PFSK-1 (cell line): Measurements from ENCODE around the gene PRRC2B.

Source experiments
- POLR2AphosphoS5 ChIP-seq: IDR thresholded peaks from 2 replicates; pipeline ENCODE4 v1.6.1; 2012; ENCODE audit warnings: low read depth, mild to moderate bottlenecking, control low read depth, low read length, moderate library complexity
- SIN3A ChIP-seq: IDR thresholded peaks from 2 replicates; pipeline ENCODE4 v1.6.1; 2012; ENCODE audit warnings: mild to moderate bottlenecking, low read length, moderate library complexity, borderline replicate concordance; ENCODE audit not compliant: insufficient read depth
- TF ChIP-seq, protein P1 (sequence below), 2 experiments: IDR thresholded peaks; 2 replicates each; pipeline versions ENCODE4 v1.6.1 to v1.8.0; 2011 to 2012; ENCODE audit warnings: low read depth in 2 of 2, low read length in 2 of 2, control low read depth in 1 of 2, inconsistent platforms in 1 of 2, mild to moderate bottlenecking in 1 of 2, moderate library complexity in 1 of 2; ENCODE audit not compliant: insufficient read depth in 1 of 2

DNA sequence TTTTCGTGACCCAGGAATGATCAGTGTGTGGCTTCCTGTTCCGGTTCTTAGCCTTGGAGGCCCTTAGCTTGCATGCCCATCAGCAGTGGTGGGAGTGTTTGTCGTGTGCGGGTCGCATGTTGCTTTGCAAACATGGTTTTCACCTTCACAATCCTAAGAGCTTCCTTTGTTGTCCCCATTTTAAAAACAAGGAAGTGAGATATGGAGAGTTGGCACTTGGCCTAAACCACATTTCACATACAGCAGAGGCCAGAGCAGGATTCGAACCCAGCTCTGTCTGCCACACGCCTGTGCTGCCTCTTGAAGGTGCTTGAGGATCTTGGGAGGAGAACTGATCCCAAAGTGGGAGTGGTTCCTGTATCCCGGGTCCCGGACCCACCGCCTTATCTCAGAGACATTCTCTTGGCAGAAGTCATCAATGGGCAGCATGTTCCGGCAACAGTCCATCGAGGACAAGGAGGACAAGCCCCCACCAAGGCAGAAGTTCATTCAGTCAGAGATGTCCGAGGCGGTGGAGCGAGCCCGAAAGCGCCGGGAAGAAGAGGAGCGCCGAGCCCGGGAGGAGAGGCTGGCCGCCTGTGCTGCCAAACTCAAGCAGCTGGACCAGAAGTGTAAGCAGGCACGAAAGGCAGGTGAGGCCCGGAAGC lies 70.6 kb downstream of the PRRC2B start:
- no peak for TF ChIP-seq POLR2AphosphoS5
- TF ChIP-seq SIN3A = no peak
- TF ChIP-seq, protein P1, sequence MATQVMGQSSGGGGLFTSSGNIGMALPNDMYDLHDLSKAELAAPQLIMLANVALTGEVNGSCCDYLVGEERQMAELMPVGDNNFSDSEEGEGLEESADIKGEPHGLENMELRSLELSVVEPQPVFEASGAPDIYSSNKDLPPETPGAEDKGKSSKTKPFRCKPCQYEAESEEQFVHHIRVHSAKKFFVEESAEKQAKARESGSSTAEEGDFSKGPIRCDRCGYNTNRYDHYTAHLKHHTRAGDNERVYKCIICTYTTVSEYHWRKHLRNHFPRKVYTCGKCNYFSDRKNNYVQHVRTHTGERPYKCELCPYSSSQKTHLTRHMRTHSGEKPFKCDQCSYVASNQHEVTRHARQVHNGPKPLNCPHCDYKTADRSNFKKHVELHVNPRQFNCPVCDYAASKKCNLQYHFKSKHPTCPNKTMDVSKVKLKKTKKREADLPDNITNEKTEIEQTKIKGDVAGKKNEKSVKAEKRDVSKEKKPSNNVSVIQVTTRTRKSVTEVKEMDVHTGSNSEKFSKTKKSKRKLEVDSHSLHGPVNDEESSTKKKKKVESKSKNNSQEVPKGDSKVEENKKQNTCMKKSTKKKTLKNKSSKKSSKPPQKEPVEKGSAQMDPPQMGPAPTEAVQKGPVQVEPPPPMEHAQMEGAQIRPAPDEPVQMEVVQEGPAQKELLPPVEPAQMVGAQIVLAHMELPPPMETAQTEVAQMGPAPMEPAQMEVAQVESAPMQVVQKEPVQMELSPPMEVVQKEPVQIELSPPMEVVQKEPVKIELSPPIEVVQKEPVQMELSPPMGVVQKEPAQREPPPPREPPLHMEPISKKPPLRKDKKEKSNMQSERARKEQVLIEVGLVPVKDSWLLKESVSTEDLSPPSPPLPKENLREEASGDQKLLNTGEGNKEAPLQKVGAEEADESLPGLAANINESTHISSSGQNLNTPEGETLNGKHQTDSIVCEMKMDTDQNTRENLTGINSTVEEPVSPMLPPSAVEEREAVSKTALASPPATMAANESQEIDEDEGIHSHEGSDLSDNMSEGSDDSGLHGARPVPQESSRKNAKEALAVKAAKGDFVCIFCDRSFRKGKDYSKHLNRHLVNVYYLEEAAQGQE (IDR thresholded peaks at IDR 0.05; ENCODE audit: insufficient read depth in 1 of 2, low read depth in 2 of 2, low read length in 2 of 2) = no peak
